ENCODE data around the gene RBP5. TPM values are rescaled to one million over a fixed set of nuclear protein-coding genes. Genes with fewer than 3 reads are reported as not detected.

Gene RBP5
- total RNA-seq, 1 donor = not detected

Small RNA genes lying within 50 kb of the gene (small RNA-seq; reads per million reads assigned to genes)
- not detected for gene RNU6-485P

Other genes starting within 250 kb of the RBP5 start
- 7.0 and 62.6 TPM in 2 replicates for gene LRRC23, start 224.1 kb downstream of the RBP5 start, total RNA-seq (ENCODE audit: low replicate concordance)
- 8.7 and 12.7 TPM in 2 replicates for gene ENO2, start 214.3 kb downstream of the RBP5 start, total RNA-seq (ENCODE audit: low replicate concordance)
- 13.6 and 13.8 TPM in 2 replicates for gene ATN1, start 200.9 kb downstream of the RBP5 start, total RNA-seq (ENCODE audit: low replicate concordance)
- not detected in 2 replicates for gene RNU7-1, start 185.1 kb downstream of the RBP5 start, total RNA-seq (ENCODE audit: low replicate concordance)
- 100 and 156 TPM in 2 replicates for gene C12orf57, start 184.9 kb downstream of the RBP5 start, total RNA-seq (ENCODE audit: low replicate concordance)
- not detected in 2 replicates for gene PTPN6, start 177.5 kb downstream of the RBP5 start, total RNA-seq (ENCODE audit: low replicate concordance)
- 71.5 and 181 TPM in 2 replicates for gene PHB2, start 158.2 kb downstream of the RBP5 start, total RNA-seq (ENCODE audit: low replicate concordance)
- gene EMG1, start 158.0 kb downstream of the RBP5 start, total RNA-seq (ENCODE audit: low replicate concordance) = 26.0 and 26.8 TPM in 2 replicates
- 5.7 and 10.6 TPM in 2 replicates for gene LPCAT3, start 110.4 kb downstream of the RBP5 start, total RNA-seq (ENCODE audit: low replicate concordance)
- 516 and 790 TPM in 2 replicates for gene C1S, start 68.2 kb downstream of the RBP5 start, total RNA-seq (ENCODE audit: low replicate concordance)
- 237 and 528 TPM in 2 replicates for gene C1R, start 36.4 kb downstream of the RBP5 start, total RNA-seq (ENCODE audit: low replicate concordance)
- 39.2 and 50.6 TPM in 2 replicates for gene C1RL, start 19.7 kb downstream of the RBP5 start, total RNA-seq (ENCODE audit: low replicate concordance)
- gene CLSTN3, start 1.5 kb upstream of the RBP5 start, total RNA-seq (ENCODE audit: low replicate concordance) = 10.9 and 13.6 TPM in 2 replicates
- gene PEX5, start 60.8 kb upstream of the RBP5 start, total RNA-seq (ENCODE audit: low replicate concordance) = 24.3 and 126 TPM in 2 replicates
- gene ACSM4, start 175.2 kb upstream of the RBP5 start, total RNA-seq (ENCODE audit: low replicate concordance) = not detected in 2 replicates